Measurements from ENCODE around the gene IGF2BP2. TPM values are rescaled to one million over a fixed set of nuclear protein-coding genes. Genes with fewer than 3 reads are reported as not detected.
"Not testable (repeated sequence)": the region's sequence is repeated elsewhere in the genome, so short reads cannot be mapped to it uniquely, and the experiment has no call there.

IGF2BP2 gene
- total and polyA plus RNA-seq, 7 donors: 1.1 to 5.6 (median 2.3) TPM

GRCh38 chr3:185815391-185816282 is 9.2 kb downstream of the IGF2BP2 start:
- Histone ChIP-seq H3K4me3 (no peak overlapping the region), H3K9me3 (no peaks in the 10 kb centered on the region), H3K4me1 (no peaks in the 10 kb centered on the region), H3K36me3 (ENCODE audit: insufficient read depth in 1 of 2, low read depth in 1 of 2) (no peaks in the 10 kb centered on the region), H3K27ac (no peak overlapping the region), H3K27me3 (ENCODE audit: insufficient read depth in 3 of 3, low read length in 2 of 3) (peaks cover 0 to 21% (median 3%) of the 10 kb centered on the region in 3 donors)
- TF ChIP-seq CTCF (IDR thresholded peaks at IDR 0.05): no peak
- intact Hi-C loops (cut with DNase I): no loop called here
- DNase-seq (no peak), ATAC-seq (peak in 1 of 4 donors; percentile 47)
- WGBS, 3 donors: 65 to 73% (median 68%) methylated on average over 11 of the region's 11 CpGs

GRCh38 chr3:185813691-185814215 is 11.1 kb downstream of the IGF2BP2 start:
- no peak overlapping the region for H3K27ac ChIP-seq
- DNase-seq (no peak), ATAC-seq (no peak)
- intact Hi-C loops (cut with DNase I): no loop called here
- no peaks in the 10 kb centered on the region for H3K4me1 ChIP-seq
- no peak for TF ChIP-seq CTCF (IDR thresholded peaks at IDR 0.05)
- 53 to 61% (median 57%) methylated on average over 4 of the region's 4 CpGs for WGBS, 3 donors
- no peaks in the 10 kb centered on the region for H3K36me3 ChIP-seq (ENCODE audit: insufficient read depth in 1 of 2, low read depth in 1 of 2)
- no peak overlapping the region for H3K4me3 ChIP-seq
- no peaks in the 10 kb centered on the region for H3K9me3 ChIP-seq
- H3K27me3 ChIP-seq (ENCODE audit: insufficient read depth in 3 of 3, low read length in 2 of 3): peaks cover 0 to 8% (median 3%) of the 10 kb centered on the region in 3 donors

- 80 to 91% (median 83%) methylated on average over 2 of the region's 2 CpGs for WGBS, 3 donors
- intact Hi-C loops (cut with DNase I): no loop called here
These were observed 11.6 kb downstream of the IGF2BP2 start for GRCh38 chr3:185813205-185813604.

GRCh38 chr3:185807445-185808068 is 17.3 kb downstream of the IGF2BP2 start:
- H3K4me3 ChIP-seq: no peak overlapping the region
- no peaks in the 10 kb centered on the region for H3K27me3 ChIP-seq (ENCODE audit: insufficient read depth in 3 of 3, low read length in 2 of 3)
- H3K4me1 ChIP-seq: no peaks in the 10 kb centered on the region
- H3K36me3 ChIP-seq (ENCODE audit: insufficient read depth in 1 of 2, low read depth in 1 of 2): no peaks in the 10 kb centered on the region
- ATAC-seq (no peak), DNase-seq (no peak)
- 87 to 93% (median 89%) methylated on average over 3 of the region's 3 CpGs for WGBS, 3 donors
- no peaks in the 10 kb centered on the region for H3K9me3 ChIP-seq
- H3K27ac ChIP-seq: no peak overlapping the region
- no peak for TF ChIP-seq CTCF (IDR thresholded peaks at IDR 0.05)
- intact Hi-C loops (cut with DNase I): no loop called here

More at GRCh38 chr3:185813205-185813604, 11.6 kb downstream of the IGF2BP2 start:
- no peaks in the 10 kb centered on the region for H3K4me1 ChIP-seq
- ATAC-seq: no peak
- no peaks in the 10 kb centered on the region for H3K36me3 ChIP-seq (ENCODE audit: insufficient read depth in 1 of 2, low read depth in 1 of 2)
- peaks cover 0 to 3% (median 3%) of the 10 kb centered on the region in 3 donors for H3K27me3 ChIP-seq (ENCODE audit: insufficient read depth in 3 of 3, low read length in 2 of 3)
- TF ChIP-seq CTCF (IDR thresholded peaks at IDR 0.05): no peak
- H3K4me3 ChIP-seq: no peak overlapping the region
- no peaks in the 10 kb centered on the region for H3K9me3 ChIP-seq
- no peak overlapping the region for H3K27ac ChIP-seq
- DNase-seq: no peak

- 85 to 87% (median 86%) methylated on average over 6 of the region's 6 CpGs for WGBS, 3 donors
- H3K4me3 ChIP-seq; DNase-seq; intact Hi-C loops (cut with DNase I); H3K9me3 ChIP-seq; H3K27me3 ChIP-seq (ENCODE audit: insufficient read depth in 3 of 3, low read length in 2 of 3); H3K27ac ChIP-seq; ATAC-seq; H3K4me1 ChIP-seq; H3K36me3 ChIP-seq (ENCODE audit: insufficient read depth in 1 of 2, low read depth in 1 of 2): not testable (repeated sequence)
These were observed 26.1 kb downstream of the IGF2BP2 start for GRCh38 chr3:185798831-185799110.
